ENCODE results near the gene PIK3CD.
"Not testable (repeated sequence)": the region's sequence is repeated elsewhere in the genome, so short reads cannot be mapped to it uniquely, and the experiment has no call there.

The PIK3CD gene

DNA sequence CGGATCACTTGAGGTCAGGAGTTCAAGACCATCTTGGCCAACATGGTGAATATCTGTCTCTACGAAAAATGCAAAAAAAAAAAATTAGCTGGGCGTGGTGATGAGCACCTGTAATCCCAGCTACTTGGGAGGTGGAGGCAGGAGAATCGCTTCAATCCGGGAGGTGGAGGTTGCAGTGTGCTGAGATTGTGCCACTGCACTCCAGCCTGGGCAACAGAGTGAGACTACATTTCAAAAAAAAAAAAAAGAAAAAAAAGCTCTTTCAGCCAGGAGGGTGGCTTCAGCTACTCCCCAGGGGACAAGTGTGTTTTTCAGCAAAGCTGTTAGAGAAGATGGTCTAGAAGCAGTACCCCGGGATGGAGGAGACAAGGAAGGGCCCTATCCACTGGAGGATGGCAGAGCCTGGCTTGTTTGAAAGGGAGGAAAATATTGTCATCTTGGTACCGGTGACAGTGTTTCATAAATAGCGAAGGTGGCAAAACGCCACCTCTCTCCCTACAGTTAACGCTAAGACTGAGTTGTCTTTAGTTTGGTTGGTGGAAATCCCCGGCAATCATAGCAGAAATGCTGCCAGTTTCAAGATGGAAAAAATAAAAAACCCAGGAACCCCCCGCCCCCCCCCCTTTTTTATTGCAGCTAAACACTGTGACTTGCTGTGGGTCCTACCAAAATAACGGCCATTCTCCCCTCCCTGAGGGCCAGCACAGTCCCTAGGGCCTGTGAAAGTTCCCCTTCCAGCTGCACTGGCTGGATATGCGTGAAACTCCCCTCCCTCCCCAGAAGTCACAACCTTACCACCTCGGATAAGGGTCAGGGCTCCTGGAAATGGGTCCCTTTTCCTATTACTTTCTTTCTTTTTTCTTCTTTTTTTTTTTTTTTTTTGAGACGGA, 3.5 kb downstream of the PIK3CD start:
- no peak for DNase-seq

DNA sequence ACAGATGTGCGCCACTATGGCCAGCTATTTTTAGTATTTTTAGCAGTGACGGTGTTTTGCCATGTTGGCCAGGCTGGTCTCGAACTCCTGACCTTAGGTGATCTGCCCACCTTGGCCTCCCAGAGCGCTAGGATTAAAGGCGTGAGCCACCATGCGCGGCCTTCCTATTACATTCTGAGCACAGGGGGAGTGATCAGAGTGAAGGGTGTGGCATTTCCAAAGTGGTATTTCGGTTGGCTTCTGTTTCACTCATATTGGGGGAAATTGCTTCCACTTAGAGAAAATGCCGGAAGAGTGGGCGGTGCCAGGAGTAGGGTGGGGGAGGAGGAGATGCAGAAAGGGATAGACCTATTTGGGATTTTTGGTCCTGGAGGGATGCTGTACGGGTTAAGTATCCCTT, 4.3 kb downstream of the PIK3CD start:
- peak; percentile 52 for DNase-seq

DNA sequence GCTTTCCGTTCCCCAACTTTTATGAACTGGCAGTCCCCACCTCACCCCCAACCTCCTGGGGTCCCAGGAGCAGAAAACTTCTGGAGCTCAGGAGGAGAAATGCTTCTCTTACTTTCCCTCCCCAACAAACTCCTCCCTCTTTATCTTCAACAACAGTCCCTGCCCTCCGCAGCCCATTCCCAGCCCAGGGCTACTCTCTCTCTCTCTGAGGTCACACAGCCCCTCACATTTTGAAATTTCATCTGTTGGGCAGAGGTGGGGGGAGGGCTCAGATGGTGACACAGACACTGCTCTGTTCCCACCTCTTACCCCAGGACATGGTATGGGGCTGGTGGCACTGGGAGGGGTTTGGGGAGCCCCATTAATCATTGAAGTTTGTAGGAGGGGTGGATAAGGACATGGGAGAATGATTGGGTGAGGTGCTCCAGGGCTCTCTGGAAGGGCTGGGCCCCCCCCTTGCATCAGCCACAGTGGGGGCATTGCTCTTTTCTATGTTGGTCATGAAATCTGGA, 6.0 kb downstream of the PIK3CD start:
- no peak for DNase-seq

DNA sequence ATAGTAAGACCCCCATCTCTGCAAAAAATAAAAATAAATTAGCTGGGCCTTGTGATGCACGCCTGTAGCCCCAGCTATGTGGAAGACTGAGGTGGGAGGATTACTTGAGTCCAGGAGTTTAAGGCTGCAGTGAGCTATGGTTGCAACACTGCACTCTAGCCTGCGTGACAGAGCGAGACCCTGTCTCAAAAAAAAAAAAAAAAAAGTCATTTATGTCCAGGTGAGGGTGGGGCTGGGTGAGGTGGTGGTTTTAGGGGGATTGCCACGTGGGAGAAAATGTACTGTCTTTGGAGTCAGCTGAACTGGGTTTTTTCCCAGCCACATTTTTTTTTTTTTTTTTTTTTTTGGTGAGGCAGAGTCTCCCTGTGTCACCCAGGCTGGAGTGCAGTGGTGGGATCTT, 6.7 kb downstream of the PIK3CD start:
- no peak for DNase-seq

DNA sequence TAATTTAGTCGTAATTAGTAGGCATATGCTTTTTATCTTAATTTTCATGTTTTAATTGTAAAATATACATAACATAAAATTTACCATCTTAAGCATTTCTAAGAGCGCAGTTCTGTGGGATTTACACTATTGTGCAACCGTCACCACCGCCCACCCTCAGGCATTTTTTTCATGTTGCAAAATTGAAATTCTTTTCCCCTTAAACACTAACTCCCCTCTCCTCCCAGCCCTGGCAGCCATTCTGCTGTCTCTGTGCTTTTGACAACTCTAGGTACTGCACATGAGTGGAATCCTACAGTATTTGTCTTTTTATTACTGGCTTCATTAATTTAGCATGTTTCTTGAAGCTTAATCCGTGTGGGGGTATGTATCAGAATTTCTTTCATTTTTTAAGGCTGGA, 7.8 kb downstream of the PIK3CD start:
- peak; percentile 78 for DNase-seq

GRCh38 chr1:9663257-9663656, 11.7 kb downstream of the PIK3CD start:
- no peak for DNase-seq

GRCh38 chr1:9665193-9665592, 13.7 kb downstream of the PIK3CD start:
- no peak for DNase-seq

DNA sequence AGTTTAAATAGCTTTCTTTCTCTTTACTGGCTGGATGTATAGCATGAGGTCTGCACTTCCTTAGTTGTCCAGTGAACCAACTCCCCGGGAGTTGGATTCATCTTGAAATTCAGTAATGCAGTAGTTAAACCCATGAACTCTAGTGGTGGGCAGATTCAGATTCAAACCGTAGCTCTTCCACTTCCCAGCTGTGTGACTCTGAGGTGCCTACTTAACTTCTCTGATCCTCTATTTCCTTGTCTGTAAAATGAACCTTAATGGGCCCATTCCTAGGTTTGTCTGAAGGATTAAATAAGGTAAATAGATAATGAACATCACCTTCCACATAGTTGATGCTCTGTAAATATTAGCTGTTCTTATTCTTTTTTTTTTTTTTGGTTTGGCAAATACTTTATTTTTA, 16.5 kb downstream of the PIK3CD start:
- no peak for DNase-seq

DNA sequence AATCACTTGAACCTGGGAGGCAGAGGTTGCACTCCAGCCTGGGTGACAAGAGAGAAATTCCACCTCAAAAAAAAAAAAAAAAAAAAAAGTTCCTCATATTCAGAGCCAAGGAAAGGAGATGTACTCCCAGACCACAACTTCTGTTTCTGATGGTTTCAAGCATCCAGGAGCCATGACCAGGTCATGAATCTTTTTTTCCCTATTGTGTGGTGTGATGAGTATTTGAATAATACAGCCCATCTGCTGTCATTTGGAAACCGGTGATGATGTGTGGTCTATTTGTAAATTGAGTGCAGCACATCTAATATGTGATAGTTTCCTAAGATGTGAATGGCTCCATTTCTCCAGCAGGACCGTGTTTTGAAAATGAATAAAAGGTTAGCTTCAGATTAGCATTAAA, 18.6 kb downstream of the PIK3CD start:
- peak; percentile 91 for DNase-seq

GRCh38 chr1:9671377-9672140, 20.0 kb downstream of the PIK3CD start:
- DNase-seq: no peak

- DNase-seq: no peak
Measured at GRCh38 chr1:9672444-9672843, 20.9 kb downstream of the PIK3CD start.

GRCh38 chr1:9675393-9675792, 23.9 kb downstream of the PIK3CD start:
- no peak for DNase-seq

DNA sequence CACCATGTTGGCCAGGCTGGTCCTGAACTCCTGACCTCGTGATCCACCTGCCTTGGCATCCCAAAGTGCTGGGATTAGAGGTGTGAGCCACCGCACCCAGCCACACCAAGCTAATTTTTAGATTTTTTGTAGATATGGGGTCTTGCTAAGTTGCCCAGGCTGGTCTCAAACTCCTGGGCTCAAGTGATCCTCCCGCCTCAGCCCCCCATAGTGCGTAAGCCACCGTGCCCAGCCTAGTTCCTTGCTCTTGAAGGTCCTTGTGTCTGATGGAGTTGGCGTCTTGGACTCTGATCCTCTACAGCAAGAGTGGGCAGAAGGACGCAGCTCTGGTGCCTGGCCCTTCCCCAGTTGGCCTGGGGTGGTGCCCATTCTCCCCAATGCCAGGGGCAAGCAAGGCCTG, 24.6 kb downstream of the PIK3CD start:
- not testable (repeated sequence) for DNase-seq

- DNase-seq: no peak
Measured at GRCh38 chr1:9676815-9677393, 25.4 kb downstream of the PIK3CD start.

DNA sequence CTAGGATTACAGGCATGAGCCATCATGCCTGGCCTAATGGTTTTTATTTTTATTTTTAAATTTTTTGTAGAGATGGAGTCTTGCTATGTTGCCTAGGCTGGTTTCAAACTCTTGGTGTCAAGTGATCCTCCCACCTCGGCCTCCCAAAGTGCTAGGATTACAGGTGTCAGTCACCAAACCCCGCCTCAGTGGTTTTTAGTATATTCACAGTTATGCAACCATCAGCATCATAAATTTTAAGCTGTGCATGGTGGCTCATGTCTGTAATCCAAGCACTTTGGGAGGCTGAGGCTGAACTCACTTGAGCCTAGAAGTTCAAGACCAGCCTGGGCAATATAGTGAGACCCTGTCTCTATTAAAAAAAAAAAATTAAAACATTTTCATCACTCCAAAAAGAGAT, 28.6 kb downstream of the PIK3CD start:
- DNase-seq: no peak

- no peak for DNase-seq
Measured at GRCh38 chr1:9680828-9681227, 29.3 kb downstream of the PIK3CD start.

DNA sequence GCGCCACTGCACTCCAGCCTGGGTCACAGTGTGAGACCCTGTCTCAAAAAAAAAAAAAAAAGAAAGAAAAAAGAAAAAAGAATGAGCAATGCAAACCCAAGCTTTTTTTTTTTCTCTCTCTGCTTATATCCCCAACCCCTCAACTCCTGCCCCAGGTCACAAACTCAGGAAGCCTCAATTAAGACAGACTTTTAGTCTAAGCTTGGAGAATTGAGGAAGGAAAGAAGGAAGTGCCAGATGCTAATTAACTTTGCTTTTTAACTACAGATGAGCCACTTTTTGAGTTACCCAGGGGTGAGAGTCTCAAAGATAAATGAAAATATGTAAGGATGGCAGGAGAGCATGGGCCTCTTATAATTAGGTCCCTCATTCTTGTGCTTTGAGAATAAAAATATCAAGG, 33.3 kb downstream of the PIK3CD start:
- no peak for DNase-seq

GRCh38 chr1:9687120-9687873, 35.8 kb downstream of the PIK3CD start:
- peak; percentile 71 for DNase-seq

DNA sequence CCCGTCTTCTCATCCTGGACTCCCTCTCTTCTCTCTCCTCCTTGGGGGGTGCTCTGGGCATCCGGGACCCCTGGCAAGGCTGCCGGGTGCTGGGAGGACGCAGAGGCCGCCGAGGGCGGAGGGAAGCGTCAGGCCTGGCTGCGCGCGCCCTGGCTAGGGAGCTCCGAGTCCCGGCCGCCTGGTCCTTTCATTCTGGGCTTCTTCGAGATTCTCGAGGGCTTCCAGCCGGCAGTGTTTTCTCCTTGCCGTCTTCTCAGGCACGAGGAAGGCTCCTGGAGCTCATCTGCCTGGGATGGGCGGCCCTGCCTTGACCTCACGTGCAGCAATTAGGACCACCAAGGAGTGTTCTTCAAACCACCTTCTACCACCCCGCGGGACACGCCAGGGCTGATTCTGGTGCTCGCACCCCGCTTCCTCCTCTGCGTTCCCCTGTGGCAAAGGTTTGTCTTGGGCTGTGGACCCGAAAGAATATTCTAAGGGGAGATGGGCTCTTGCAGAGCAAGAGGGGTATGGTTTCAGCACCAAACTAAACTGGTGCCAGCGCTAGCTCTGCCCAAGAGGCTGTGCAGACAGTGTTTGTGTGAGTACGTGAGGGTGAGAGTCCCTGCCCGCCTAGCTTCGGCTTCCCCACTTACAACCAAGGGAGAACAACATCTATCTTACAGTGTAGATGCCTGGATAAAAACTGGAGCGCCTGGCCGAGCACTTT, 36.5 kb downstream of the PIK3CD start:
- DNase-seq: no peak

- no peak for DNase-seq
Measured at GRCh38 chr1:9688599-9688998, 37.1 kb downstream of the PIK3CD start.

DNA sequence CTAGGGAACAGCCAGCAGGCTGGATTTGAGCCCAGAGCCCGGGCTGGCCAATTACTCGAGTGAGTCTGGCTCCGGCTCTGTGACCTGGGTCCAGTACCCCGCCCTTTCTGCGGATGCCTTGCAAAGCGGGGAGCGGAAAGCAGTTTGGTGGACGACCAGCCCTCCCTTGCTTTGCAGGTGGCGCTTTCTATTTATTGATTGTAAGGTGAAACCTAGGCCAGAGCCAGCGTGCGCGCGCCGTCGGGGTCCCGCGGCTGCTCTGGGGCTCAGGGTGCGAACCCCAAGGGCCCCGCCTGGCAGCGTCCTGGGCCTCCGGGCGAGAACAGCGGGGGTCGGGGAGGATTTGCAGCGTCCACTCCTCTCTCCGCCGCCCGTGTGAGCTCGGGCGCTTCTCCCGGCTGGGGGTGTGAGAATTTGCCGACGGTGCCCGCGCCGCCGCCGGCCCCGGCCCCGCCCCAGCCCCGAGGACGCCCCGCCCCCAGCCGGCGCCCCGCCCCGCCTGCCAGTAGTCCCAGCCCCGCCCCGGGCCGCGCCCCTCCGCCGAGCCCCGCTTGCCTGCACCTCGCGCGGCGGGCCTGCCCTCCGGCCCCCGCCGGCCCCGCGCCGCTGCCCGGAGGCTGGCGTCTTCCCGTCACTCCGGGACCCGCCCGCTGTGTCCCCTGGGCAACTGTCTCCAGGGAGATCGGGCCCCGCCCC, 37.6 kb downstream of the PIK3CD start:
- DNase-seq: peak; percentile 57

DNA sequence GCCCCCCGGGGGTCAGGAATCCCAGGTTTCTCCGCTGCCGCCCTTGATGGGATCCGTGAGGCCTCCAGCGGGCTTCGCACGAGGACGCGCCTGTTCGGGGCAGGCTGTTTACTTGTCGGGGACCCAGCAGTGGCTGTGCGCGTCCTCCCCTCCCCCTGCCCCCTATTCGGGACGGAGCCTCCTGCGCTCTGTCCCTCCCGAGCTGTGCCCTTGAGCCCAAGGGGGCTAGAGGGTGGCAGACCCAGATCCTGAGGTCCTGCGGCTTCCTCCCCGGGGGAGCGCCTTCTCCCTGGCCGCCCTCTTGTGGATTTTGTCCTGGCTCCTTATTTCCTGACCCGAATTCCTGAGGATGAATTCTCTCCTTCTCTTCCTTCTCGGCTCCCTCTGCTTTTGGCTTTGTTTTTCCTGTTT, 38.4 kb downstream of the PIK3CD start:
- no peak for DNase-seq
